ENCODE measurements around the gene BCL6B. TPM values are rescaled to one million over a fixed set of nuclear protein-coding genes. Genes with fewer than 3 reads are reported as not detected.

BCL6B gene
- total RNA-seq, 1 donor from 2014 or later, result not detected

- no peak for TF ChIP-seq CTCF (IDR thresholded peaks at IDR 0.05; ENCODE audit: insufficient read depth, low read length, severe bottlenecking)
- DNase-seq (ENCODE audit: low read depth), result peak; percentile 85
- Histone ChIP-seq H3K4me3 (ENCODE audit: low read depth, low read length) (peak overlapping the region; percentile 30), H3K36me3 (ENCODE audit: control insufficient read depth, insufficient read depth, low read length) (no peaks in the 10 kb centered on the region), H3K27me3 (ENCODE audit: control insufficient read depth, insufficient read depth, low read length) (peaks cover 5% of the 10 kb centered on the region)
- FAIRE-seq, result no peak
Observed at GRCh38 chr17:7023576-7024401, 939 bp downstream of the BCL6B start.

GRCh38 chr17:7024402-7024785 lies 1.5 kb downstream of the BCL6B start:
- Histone ChIP-seq H3K4me3 (ENCODE audit: low read depth, low read length) (no peak overlapping the region), H3K36me3 (ENCODE audit: control insufficient read depth, insufficient read depth, low read length) (no peaks in the 10 kb centered on the region), H3K27me3 (ENCODE audit: control insufficient read depth, insufficient read depth, low read length) (peaks cover 5% of the 10 kb centered on the region)
- DNase-seq (ENCODE audit: low read depth) (no peak), FAIRE-seq (no peak)
- TF ChIP-seq CTCF (IDR thresholded peaks at IDR 0.05; ENCODE audit: insufficient read depth, low read length, severe bottlenecking), result no peak

GRCh38 chr17:7025245-7025644 lies 2.4 kb downstream of the BCL6B start:
- FAIRE-seq, result no peak
- Histone ChIP-seq H3K4me3 (ENCODE audit: low read depth, low read length) (no peak overlapping the region), H3K36me3 (ENCODE audit: control insufficient read depth, insufficient read depth, low read length) (no peaks in the 10 kb centered on the region), H3K27me3 (ENCODE audit: control insufficient read depth, insufficient read depth, low read length) (peaks cover 5% of the 10 kb centered on the region)
- DNase-seq (ENCODE audit: low read depth), result no peak
- no peak for TF ChIP-seq CTCF (IDR thresholded peaks at IDR 0.05; ENCODE audit: insufficient read depth, low read length, severe bottlenecking)

- Histone ChIP-seq H3K36me3 (ENCODE audit: control insufficient read depth, insufficient read depth, low read length) (no peaks in the 10 kb centered on the region), H3K4me3 (ENCODE audit: low read depth, low read length) (no peak overlapping the region), H3K27me3 (ENCODE audit: control insufficient read depth, insufficient read depth, low read length) (peaks cover 5% of the 10 kb centered on the region)
- TF ChIP-seq CTCF (IDR thresholded peaks at IDR 0.05; ENCODE audit: insufficient read depth, low read length, severe bottlenecking), result no peak
- DNase-seq (ENCODE audit: low read depth), result no peak
- no peak for FAIRE-seq
Observed at GRCh38 chr17:7026471-7027115, 3.7 kb downstream of the BCL6B start.

- H3K27me3 ChIP-seq (ENCODE audit: control insufficient read depth, insufficient read depth, low read length), result peaks cover 4% of the 10 kb centered on the region
- TF ChIP-seq CTCF (IDR thresholded peaks at IDR 0.05; ENCODE audit: insufficient read depth, low read length, severe bottlenecking), result no peak
- no peak for DNase-seq (ENCODE audit: low read depth)
- H3K4me3 ChIP-seq (ENCODE audit: low read depth, low read length), result no peak overlapping the region
- no peak for FAIRE-seq
- H3K36me3 ChIP-seq (ENCODE audit: control insufficient read depth, insufficient read depth, low read length), result no peaks in the 10 kb centered on the region
Observed at GRCh38 chr17:7027335-7027734, 4.5 kb downstream of the BCL6B start.

All from bronchial epithelial cell (primary cell).